Epithelial cell of esophagus (primary cell): ENCODE data around the gene TMEM233.

Experiments used
- DNase-seq: peaks from one replicate; pipeline ENCODE4 v3.0.0; 2010; ENCODE audit warnings: low read depth
- H3K4me3 ChIP-seq: 2 replicates; pipeline ENCODE4 v1.5.1; 2011; ENCODE audit warnings: mild to moderate bottlenecking, low read length, control low read depth
- CTCF ChIP-seq: IDR thresholded peaks from 2 replicates; pipeline ENCODE4 v1.5.1; 2011; ENCODE audit warnings: low read depth, mild to moderate bottlenecking, low read length, control low read depth, inconsistent platforms; ENCODE audit not compliant: insufficient read depth; ENCODE audit errors: missing control alignments

TMEM233 gene

GRCh38 chr12:119683816-119684215 lies 90.2 kb downstream of the TMEM233 start:
- no peak overlapping the region for H3K4me3 ChIP-seq
- no peak for DNase-seq
- TF ChIP-seq CTCF: no peak

- DNase-seq: no peak
- TF ChIP-seq CTCF: no peak
- H3K4me3 ChIP-seq: no peak overlapping the region
Observed at GRCh38 chr12:119684711-119685369, 91.3 kb downstream of the TMEM233 start.

- no peak for DNase-seq
- no peak for TF ChIP-seq CTCF
- H3K4me3 ChIP-seq: no peak overlapping the region
Observed at GRCh38 chr12:119685375-119685774, 91.8 kb downstream of the TMEM233 start.

GRCh38 chr12:119686355-119686754 lies 92.8 kb downstream of the TMEM233 start:
- H3K4me3 ChIP-seq: no peak overlapping the region
- DNase-seq: no peak
- TF ChIP-seq CTCF: no peak

GRCh38 chr12:119686776-119687175 lies 93.2 kb downstream of the TMEM233 start:
- TF ChIP-seq CTCF: no peak
- DNase-seq: no peak
- H3K4me3 ChIP-seq: no peak overlapping the region

- no peak overlapping the region for H3K4me3 ChIP-seq
- DNase-seq: no peak
- TF ChIP-seq CTCF: no peak
Observed at GRCh38 chr12:119687406-119687805, 93.8 kb downstream of the TMEM233 start.

GRCh38 chr12:119687879-119688278 lies 94.3 kb downstream of the TMEM233 start:
- no peak for TF ChIP-seq CTCF
- no peak for DNase-seq
- no peak overlapping the region for H3K4me3 ChIP-seq
